ENCODE measurements around the gene SYNGAP1.

- TF ChIP-seq, protein P1, sequence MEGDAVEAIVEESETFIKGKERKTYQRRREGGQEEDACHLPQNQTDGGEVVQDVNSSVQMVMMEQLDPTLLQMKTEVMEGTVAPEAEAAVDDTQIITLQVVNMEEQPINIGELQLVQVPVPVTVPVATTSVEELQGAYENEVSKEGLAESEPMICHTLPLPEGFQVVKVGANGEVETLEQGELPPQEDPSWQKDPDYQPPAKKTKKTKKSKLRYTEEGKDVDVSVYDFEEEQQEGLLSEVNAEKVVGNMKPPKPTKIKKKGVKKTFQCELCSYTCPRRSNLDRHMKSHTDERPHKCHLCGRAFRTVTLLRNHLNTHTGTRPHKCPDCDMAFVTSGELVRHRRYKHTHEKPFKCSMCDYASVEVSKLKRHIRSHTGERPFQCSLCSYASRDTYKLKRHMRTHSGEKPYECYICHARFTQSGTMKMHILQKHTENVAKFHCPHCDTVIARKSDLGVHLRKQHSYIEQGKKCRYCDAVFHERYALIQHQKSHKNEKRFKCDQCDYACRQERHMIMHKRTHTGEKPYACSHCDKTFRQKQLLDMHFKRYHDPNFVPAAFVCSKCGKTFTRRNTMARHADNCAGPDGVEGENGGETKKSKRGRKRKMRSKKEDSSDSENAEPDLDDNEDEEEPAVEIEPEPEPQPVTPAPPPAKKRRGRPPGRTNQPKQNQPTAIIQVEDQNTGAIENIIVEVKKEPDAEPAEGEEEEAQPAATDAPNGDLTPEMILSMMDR (IDR thresholded peaks at IDR 0.05 in 4 of 5, conservative IDR thresholded peaks at IDR 0.05 in 1 of 5) = no peak
- no peak for TF ChIP-seq POLR2A (IDR thresholded peaks at IDR 0.05)
Measured at GRCh38 chr6:33477864-33478263, 58.0 kb downstream of the SYNGAP1 start.

Data from gastrocnemius medialis (tissue), 4 donors.